Upper lobe of left lung (tissue), 6 donors: Measurements from ENCODE around the gene LYPD1. TPM values are rescaled to one million over a fixed set of nuclear protein-coding genes. Genes with fewer than 3 reads are reported as not detected.
A peak's percentile ranks its signal among the peaks of the same experiment; 100 is the strongest.

Source experiments
- ATAC-seq, 2 donors: fragments of 200-7000 bp; cut with Tn5 transposase; one replicate each; pipeline ENCODE4 v1.9.1; 2022; ENCODE audit warnings: mild to moderate bottlenecking in 2 of 2, moderate library complexity in 2 of 2; ENCODE audit not compliant: low FRiP score in 2 of 2
- DNase-seq, 2 donors: peaks; one replicate each; pipeline ENCODE4 v3.0.0-alpha.2; 2019 to 2020
- H3K27ac ChIP-seq, 4 donors: fragments of 200-600 bp; sonication (generic); one replicate each; pipeline ENCODE4 v1.5.1; 2016 to 2019
- H3K27me3 ChIP-seq, 4 donors: fragments of 200-600 bp; sonication (generic); one replicate each; pipeline ENCODE4 v1.5.1; 2017 to 2019
- H3K36me3 ChIP-seq, 4 donors: fragments of 200-600 bp; sonication (generic); one replicate each; pipeline ENCODE4 v1.5.1; 2016 to 2019
- H3K4me1 ChIP-seq, 4 donors: fragments of 200-600 bp; sonication (generic); one replicate each; pipeline ENCODE4 v1.5.1; 2018 to 2019
- H3K4me3 ChIP-seq, 4 donors: fragments of 200-600 bp; sonication (generic); one replicate each; pipeline ENCODE4 v1.5.1; 2017 to 2019; ENCODE audit warnings: mild to moderate bottlenecking in 2 of 4, moderate library complexity in 1 of 4
- H3K9me3 ChIP-seq, 4 donors: fragments of 200-600 bp; sonication (generic); one replicate each; pipeline ENCODE4 v1.5.1; 2018 to 2019
- CTCF ChIP-seq, 6 experiments: fragments of 450-650 bp in 4 of 6; fragments of 200-600 bp in 2 of 6; sonication (generic) in 2 of 6; IDR thresholded peaks; one replicate each; pipeline ENCODE4 v1.5.1; 2016 to 2019; ENCODE audit warnings: antibody characterized with exemption in 6 of 6
- EP300 ChIP-seq, 4 donors: sonication (generic); formaldehyde crosslinking; IDR thresholded peaks; one replicate each; pipeline ENCODE4 v1.5.1; 2017; ENCODE audit warnings: antibody characterized with exemption in 4 of 4, control low read depth in 2 of 4
- POLR2A ChIP-seq, 4 donors: fragments of 450-650 bp; IDR thresholded peaks; one replicate each; pipeline ENCODE4 v1.5.1; 2016 to 2017; ENCODE audit warnings: antibody characterized with exemption in 4 of 4, mild to moderate bottlenecking in 2 of 4
- POLR2AphosphoS5 ChIP-seq, 2 donors: sonication (generic); formaldehyde crosslinking; IDR thresholded peaks; one replicate each; pipeline ENCODE4 v1.5.1; 2017; ENCODE audit warnings: antibody characterized with exemption in 2 of 2
- WGBS, 2 donors: methylation state at CpG; one replicate each; pipeline ENCODE4 v1.1.5; 2017 to 2018; 5-methylcytosine and 5-hydroxymethylcytosine counted together
- total RNA-seq, 6 donors: library from RNA; depleted of rRNA in 4 of 6; stranded (reverse); fragments of >200 nt in 4 of 6; gene quantifications; one replicate each; pipeline versions ENCODE4 v1.1.0 to v1.2.1, GENCODE V29; 2016 to 2021
- donor health status: DM: no; HTN: no; CAD: no; lungs with moderate emphysema.
- donor health status: DM: no; HTN: yes; CAD: no; lungs with severe emphysema.

Gene LYPD1
- total RNA-seq, 6 donors from 2014 or later = 0.89 to 1.4 (median 1.1) TPM

- DNase-seq = no peak
- TF ChIP-seq POLR2AphosphoS5 (IDR thresholded peaks at IDR 0.05) = no peak
- TF ChIP-seq EP300 (IDR thresholded peaks at IDR 0.05) = no peak
- no peak for TF ChIP-seq POLR2A (IDR thresholded peaks at IDR 0.05)
- no peak for TF ChIP-seq CTCF (IDR thresholded peaks at IDR 0.05)
- no peak for ATAC-seq
- Histone ChIP-seq H3K36me3 (no peaks in the 10 kb centered on the region), H3K4me3 (no peak overlapping the region), H3K9me3 (no peaks in the 10 kb centered on the region), H3K27me3 (no peaks in the 10 kb centered on the region), H3K4me1 (no peaks in the 10 kb centered on the region), H3K27ac (no peak overlapping the region)
- 92 to 94% methylated on average over 5 of the region's 5 CpGs for WGBS, 2 donors
Measured at GRCh38 chr2:132677661-132678060, 7.7 kb upstream of the LYPD1 start.

GRCh38 chr2:132676999-132677398, 7.0 kb upstream of the LYPD1 start:
- no peaks in the 10 kb centered on the region for H3K36me3 ChIP-seq
- H3K27ac ChIP-seq = no peak overlapping the region
- no peak for DNase-seq
- H3K27me3 ChIP-seq = no peaks in the 10 kb centered on the region
- no peak for TF ChIP-seq POLR2A (IDR thresholded peaks at IDR 0.05)
- no peak for TF ChIP-seq POLR2AphosphoS5 (IDR thresholded peaks at IDR 0.05)
- TF ChIP-seq CTCF (IDR thresholded peaks at IDR 0.05) = no peak
- no peak for TF ChIP-seq EP300 (IDR thresholded peaks at IDR 0.05)
- no peaks in the 10 kb centered on the region for H3K9me3 ChIP-seq
- H3K4me1 ChIP-seq = no peaks in the 10 kb centered on the region
- ATAC-seq = no peak
- 71 to 76% methylated on average over 2 of the region's 2 CpGs for WGBS, 2 donors
- H3K4me3 ChIP-seq = no peak overlapping the region

GRCh38 chr2:132671151-132671835, 1.3 kb upstream of the LYPD1 start:
- Histone ChIP-seq H3K4me1 (peaks cover 21 to 34% (median 32%) of the 10 kb centered on the region in 4 donors), H3K9me3 (no peaks in the 10 kb centered on the region), H3K27ac (no peak overlapping the region), H3K36me3 (no peaks in the 10 kb centered on the region), H3K4me3 (peak overlapping the region in 3 of 4 donors; percentile 45 to 54 (median 53)), H3K27me3 (peaks cover 0 to 34% (median 15%) of the 10 kb centered on the region in 4 donors)
- 45 to 54% methylated on average over 23 of the region's 23 CpGs for WGBS, 2 donors
- DNase-seq (peak in 1 of 2 donors; percentile 58), ATAC-seq (peak in 1 of 2 donors; percentile 9)
- no peak for TF ChIP-seq CTCF (IDR thresholded peaks at IDR 0.05)
- no peak for TF ChIP-seq POLR2AphosphoS5 (IDR thresholded peaks at IDR 0.05)
- no peak for TF ChIP-seq POLR2A (IDR thresholded peaks at IDR 0.05)
- TF ChIP-seq EP300 (IDR thresholded peaks at IDR 0.05) = no peak

- no peak for TF ChIP-seq EP300 (IDR thresholded peaks at IDR 0.05)
- no peak for TF ChIP-seq POLR2AphosphoS5 (IDR thresholded peaks at IDR 0.05)
- TF ChIP-seq POLR2A (IDR thresholded peaks at IDR 0.05) = no peak
- no peak for TF ChIP-seq CTCF (IDR thresholded peaks at IDR 0.05)
- H3K4me3 ChIP-seq = peak overlapping the region in 3 of 4 donors; percentile 45 to 54 (median 53)
- H3K27ac ChIP-seq = no peak overlapping the region
- H3K36me3 ChIP-seq = no peaks in the 10 kb centered on the region
- 8 to 42% methylated on average over 7 to 31 of the region's 44 CpGs for WGBS, 2 donors
- DNase-seq (peak in 1 of 2 donors; percentile 84), ATAC-seq (peak; percentile 57 to 61)
- peaks cover 0 to 34% (median 15%) of the 10 kb centered on the region in 4 donors for H3K27me3 ChIP-seq
- no peaks in the 10 kb centered on the region for H3K9me3 ChIP-seq
- H3K4me1 ChIP-seq = peaks cover 21 to 34% (median 32%) of the 10 kb centered on the region in 4 donors
Measured at GRCh38 chr2:132670496-132671150, 618 bp upstream of the LYPD1 start.
